GM12891 (cell line): ENCODE results near the gene TIMELESS.
A peak's percentile ranks its signal among the peaks of the same experiment; 100 is the strongest.

Experiments
- DNase-seq: peaks from one replicate; pipeline ENCODE4 v3.0.0; 2011; ENCODE audit warnings: low spot score; ENCODE audit not compliant: insufficient read length
- FAIRE-seq: peaks from 2 replicates; lab custom pipeline; 2011; peaks lifted over from hg19 to GRCh38; lab: Jason Lieb, UNC
- PAX5 ChIP-seq: IDR thresholded peaks from 2 replicates; pipeline ENCODE4 v1.6.1; 2011; ENCODE audit warnings: low read length, moderate library complexity, mild to moderate bottlenecking; ENCODE audit not compliant: insufficient read depth, severe bottlenecking
- POLR2A ChIP-seq: IDR thresholded peaks from 2 replicates; pipeline ENCODE4 v1.6.1; 2011; ENCODE audit warnings: low read depth, low read length, control low read depth
- POLR2AphosphoS5 ChIP-seq: IDR thresholded peaks from 2 replicates; pipeline ENCODE4 v1.6.1; 2011; ENCODE audit warnings: low read depth, low read length, control low read depth
- POU2F2 ChIP-seq: IDR thresholded peaks from 2 replicates; pipeline ENCODE4 v1.6.1; 2011; ENCODE audit warnings: low read depth, mild to moderate bottlenecking, control low read depth, low read length, moderate library complexity
- SPI1 ChIP-seq: IDR thresholded peaks from 2 replicates; pipeline ENCODE4 v1.6.1; 2011; ENCODE audit warnings: low read depth, low read length, control low read depth
- TAF1 ChIP-seq: IDR thresholded peaks from 2 replicates; pipeline ENCODE4 v1.6.1; 2011; ENCODE audit warnings: low read depth, low read length, control low read depth

TIMELESS gene

GRCh38 chr12:56487448-56488040, 38.3 kb upstream of the TIMELESS start:
- FAIRE-seq: no peak
- TF ChIP-seq SPI1 (no peak), POU2F2 (0 out of 2 replicates have a peak, but pooled peaks have one; percentile 25), TAF1 (no peak), POLR2A (no peak), POLR2AphosphoS5 (no peak)
- DNase-seq: peak; percentile 35

DNA sequence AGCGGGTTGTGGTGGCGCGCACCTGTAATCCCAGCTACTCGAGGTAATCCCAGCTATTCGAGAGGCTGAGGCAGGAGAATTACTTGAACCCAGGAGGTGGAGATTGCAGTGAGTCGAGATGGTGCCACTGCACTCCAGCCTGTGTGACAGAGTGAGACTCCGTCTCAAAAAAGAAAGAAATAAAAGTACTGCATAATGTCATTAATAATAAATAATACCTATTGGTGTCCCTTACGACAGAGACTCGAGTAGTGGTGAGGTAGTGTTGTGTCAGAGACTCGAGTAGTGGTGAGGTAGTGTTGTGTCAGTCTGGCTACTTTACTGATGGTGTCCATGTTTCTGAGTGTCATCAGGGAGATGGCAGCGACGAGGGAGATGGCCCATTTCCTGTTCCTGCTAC, 37.5 kb upstream of the TIMELESS start:
- TF ChIP-seq TAF1 (no peak), PAX5 (no peak), POLR2AphosphoS5 (no peak), SPI1 (no peak), POLR2A (no peak), POU2F2 (no peak)
- no peak for FAIRE-seq
- DNase-seq: no peak

- FAIRE-seq: no peak
- TF ChIP-seq POLR2A: no peak
- no peak for TF ChIP-seq POU2F2
- no peak for TF ChIP-seq TAF1
- no peak for TF ChIP-seq SPI1
- TF ChIP-seq PAX5: no peak
- TF ChIP-seq POLR2AphosphoS5: no peak
- no peak for DNase-seq
Observed at GRCh38 chr12:56484566-56484965, 35.3 kb upstream of the TIMELESS start.

GRCh38 chr12:56479625-56480024, 30.4 kb upstream of the TIMELESS start:
- DNase-seq (no peak), FAIRE-seq (no peak)
- TF ChIP-seq POLR2AphosphoS5 (no peak), POLR2A (no peak), POU2F2 (no peak), PAX5 (no peak), TAF1 (no peak), SPI1 (no peak)

- DNase-seq: no peak
- TF ChIP-seq POLR2AphosphoS5 (no peak), POLR2A (0 out of 2 replicates have a peak, but pooled peaks have one; percentile 40), SPI1 (no peak), PAX5 (no peak)
Observed at GRCh38 chr12:56477521-56478225, 28.4 kb upstream of the TIMELESS start.

DNA sequence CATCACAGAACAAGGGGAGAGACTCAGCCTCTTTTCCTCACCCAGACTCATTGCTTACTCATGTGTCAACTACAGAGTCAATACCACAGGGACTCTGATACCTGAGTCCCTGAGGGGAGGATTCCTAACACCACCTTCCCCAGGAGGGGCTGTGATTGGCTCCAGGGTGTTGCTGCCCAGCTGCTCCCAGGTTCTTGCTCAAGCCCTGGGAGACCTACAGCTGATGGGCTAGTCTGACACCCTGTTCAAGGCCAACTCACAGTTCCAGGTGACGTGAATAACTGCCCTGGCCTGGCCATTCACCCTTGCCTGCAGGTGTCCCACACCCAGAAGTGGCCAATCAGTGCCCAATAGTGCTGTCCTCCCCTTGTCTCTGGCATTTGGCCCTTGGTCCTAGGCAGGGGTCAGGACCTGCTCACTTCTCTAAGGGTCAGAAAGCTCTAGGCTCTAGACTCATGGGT, 27.8 kb upstream of the TIMELESS start:
- FAIRE-seq (no peak), DNase-seq (no peak)
- TF ChIP-seq POU2F2 (no peak), POLR2A (no peak), PAX5 (no peak)

More at GRCh38 chr12:56477521-56478225, 28.4 kb upstream of the TIMELESS start:
- peak; percentile 5 for FAIRE-seq

DNA sequence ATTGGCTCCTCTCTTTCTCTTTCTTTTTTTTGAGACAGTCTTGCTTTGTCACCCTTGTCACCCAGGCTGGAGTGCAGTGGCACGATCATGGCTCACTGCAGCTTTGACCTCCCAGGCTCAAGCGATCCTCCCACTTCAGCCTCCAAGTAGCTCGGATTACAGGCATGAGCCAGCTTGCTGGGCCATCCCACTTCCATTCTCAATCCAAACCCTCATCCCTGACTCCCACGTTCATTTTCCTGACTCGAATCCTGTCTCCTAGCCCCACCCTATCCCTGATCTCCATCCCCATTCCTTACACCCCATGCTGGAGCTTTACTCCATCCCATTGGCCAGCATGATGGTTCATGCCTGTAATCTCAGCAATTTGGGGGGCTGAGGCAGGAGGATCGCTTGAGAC, 26.9 kb upstream of the TIMELESS start:
- TF ChIP-seq TAF1: no peak
- no peak for TF ChIP-seq POU2F2
- TF ChIP-seq POLR2A: no peak
- no peak for TF ChIP-seq POLR2AphosphoS5
- no peak for TF ChIP-seq PAX5
- no peak for TF ChIP-seq SPI1
- DNase-seq (no peak), FAIRE-seq (no peak)

DNA sequence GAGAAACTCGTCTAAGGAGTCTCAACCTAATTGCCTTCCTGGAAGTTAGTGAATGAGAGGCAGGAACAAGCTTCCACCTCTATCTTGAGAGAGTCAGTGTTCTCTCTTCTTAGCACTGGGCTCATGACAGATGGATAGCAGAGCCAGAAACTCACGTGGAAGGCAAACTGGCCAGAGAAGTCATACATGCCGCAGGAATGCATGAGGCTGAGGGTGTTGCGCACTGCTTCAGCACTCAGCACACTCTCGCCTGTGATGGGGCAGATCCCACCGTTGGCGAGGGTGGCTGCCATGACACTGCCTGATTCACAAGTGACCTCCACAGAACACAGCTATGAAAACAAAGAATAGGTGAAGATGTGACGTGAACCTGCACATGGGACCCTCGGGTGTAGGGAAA, 25.2 kb upstream of the TIMELESS start:
- TF ChIP-seq TAF1 (no peak), POLR2AphosphoS5 (no peak), PAX5 (no peak), SPI1 (no peak), POU2F2 (no peak), POLR2A (no peak)
- FAIRE-seq (no peak), DNase-seq (no peak)

DNA sequence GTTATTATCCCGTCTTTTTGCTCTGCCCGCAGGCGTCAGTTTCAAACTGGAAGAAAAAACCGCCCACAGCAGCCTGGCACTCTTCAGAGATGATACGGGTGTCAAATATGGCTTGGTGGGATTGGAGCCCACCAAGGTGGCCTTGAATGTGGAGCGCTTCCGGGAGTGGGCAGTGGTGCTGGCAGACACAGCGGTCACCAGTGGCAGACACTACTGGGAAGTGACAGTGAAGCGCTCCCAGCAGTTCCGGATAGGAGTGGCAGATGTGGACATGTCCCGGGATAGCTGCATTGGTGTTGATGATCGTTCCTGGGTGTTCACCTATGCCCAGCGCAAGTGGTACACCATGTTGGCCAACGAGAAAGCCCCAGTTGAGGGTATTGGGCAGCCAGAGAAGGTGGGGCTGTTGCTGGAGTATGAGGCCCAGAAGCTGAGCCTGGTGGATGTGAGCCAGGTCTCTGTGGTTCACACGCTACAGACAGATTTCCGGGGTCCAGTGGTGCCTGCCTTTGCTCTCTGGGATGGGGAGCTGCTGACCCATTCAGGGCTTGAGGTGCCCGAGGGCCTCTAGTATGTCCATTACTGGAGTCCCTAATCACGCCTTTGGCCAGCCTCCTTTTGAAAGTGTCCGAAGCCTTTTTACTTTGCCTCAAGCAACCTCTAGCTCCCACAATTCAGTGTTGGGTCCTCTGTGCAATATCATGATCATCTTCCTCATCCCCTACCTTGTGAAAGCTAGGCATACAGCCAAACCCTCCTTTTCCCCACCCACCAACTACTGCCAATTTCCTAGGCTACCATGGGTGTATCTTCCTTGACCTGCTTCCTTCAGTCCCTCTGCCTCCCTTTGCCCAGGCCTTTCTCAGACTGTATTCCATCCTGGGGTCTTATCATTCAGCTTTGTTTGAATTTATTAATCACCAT, 20.0 kb upstream of the TIMELESS start:
- FAIRE-seq: no peak
- no peak for TF ChIP-seq SPI1
- TF ChIP-seq POLR2AphosphoS5: no peak
- no peak for TF ChIP-seq PAX5
- no peak for TF ChIP-seq TAF1
- TF ChIP-seq POU2F2: no peak
- TF ChIP-seq POLR2A: no peak

More for the DNA sequence above, 20.0 kb upstream of the TIMELESS start:
- no peak for DNase-seq
